ENCODE data around the gene ZBTB16. TPM values are rescaled to one million over a fixed set of nuclear protein-coding genes. Genes with fewer than 3 reads are reported as not detected.

The ZBTB16 gene
- total RNA-seq, 2 donors from 2014 or later: 2.0 to 13.7 TPM

DNA sequence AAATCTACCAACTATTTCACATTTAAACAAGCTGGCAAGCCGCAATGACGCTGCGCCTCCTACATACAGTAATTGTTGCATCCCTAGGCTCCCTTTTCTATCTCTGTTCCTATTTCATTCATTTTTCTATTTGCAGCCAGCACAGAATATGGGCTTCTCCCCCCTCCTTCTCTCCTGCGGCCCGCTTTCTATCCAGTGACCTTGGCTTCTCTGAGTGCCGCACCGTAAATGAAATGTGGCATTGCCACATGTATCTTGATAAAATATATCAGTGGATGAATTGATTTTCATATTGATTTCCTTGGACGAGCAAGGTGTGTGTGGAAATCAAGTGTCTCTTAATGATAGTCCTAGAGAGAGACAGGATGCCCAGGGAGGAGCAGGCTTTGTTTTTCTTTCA, 70.2 kb downstream of the ZBTB16 start:
- Histone ChIP-seq H3K27me3 (no peaks in the 10 kb centered on the region), H3K4me1 (peaks cover 18% of the 10 kb centered on the region), H3K9ac (ENCODE audit: low read depth in 2 of 2, low read length in 2 of 2) (no peak overlapping the region), H3K4me3 (no peak overlapping the region), H3K36me3 (no peaks in the 10 kb centered on the region), H3K9me3 (no peaks in the 10 kb centered on the region), H3K27ac (no peak overlapping the region)
- TF ChIP-seq CTCF (IDR thresholded peaks at IDR 0.05): no peak
- DNase-seq: no peak
- intact Hi-C loops (cut with DNase I): no loop called here

GRCh38 chr11:114130115-114130576, 70.6 kb downstream of the ZBTB16 start:
- peaks cover 18% of the 10 kb centered on the region for H3K4me1 ChIP-seq
- no peak overlapping the region for H3K27ac ChIP-seq

DNA sequence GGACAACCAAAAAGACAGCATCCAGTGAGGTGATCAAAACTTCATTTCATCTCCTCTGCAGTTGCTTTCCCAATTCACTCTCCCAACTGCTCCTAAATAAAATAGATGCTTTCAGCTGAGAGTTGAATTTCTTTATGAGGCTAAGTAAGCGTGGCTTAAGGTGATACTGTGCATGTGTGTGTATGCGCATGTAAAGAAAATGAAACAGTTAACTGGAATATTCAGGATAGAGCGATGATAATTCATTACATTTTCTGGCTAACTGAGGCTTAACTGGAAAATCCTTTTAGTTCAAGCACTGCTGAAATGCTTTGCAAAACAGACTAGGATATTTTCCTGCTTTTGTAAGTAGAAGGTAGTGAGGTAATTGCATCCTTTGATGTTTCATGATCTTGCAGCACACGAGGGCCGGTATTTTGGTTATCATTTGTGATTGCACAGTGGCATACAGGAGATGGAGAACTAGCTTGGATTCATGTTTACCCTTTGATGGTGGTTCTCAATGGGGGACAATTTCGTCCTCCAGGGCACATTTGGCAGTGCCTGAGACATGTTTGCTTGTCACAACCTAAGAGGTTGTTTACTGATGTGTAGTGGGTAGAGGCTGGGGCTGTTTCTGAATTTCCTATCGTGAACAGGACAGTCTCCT, 71.2 kb downstream of the ZBTB16 start:
- H3K4me1 ChIP-seq: peaks cover 18% of the 10 kb centered on the region
- no peaks in the 10 kb centered on the region for H3K9me3 ChIP-seq
- peak overlapping the region in 1 of 2 donors; percentile 15 for H3K9ac ChIP-seq (ENCODE audit: low read depth in 2 of 2, low read length in 2 of 2)
- H3K27ac ChIP-seq: no peak overlapping the region
- DNase-seq: no peak
- TF ChIP-seq CTCF (IDR thresholded peaks at IDR 0.05): no peak
- H3K27me3 ChIP-seq: no peaks in the 10 kb centered on the region
- no peak overlapping the region for H3K4me3 ChIP-seq
- intact Hi-C loops (cut with DNase I): no loop called here
- no peaks in the 10 kb centered on the region for H3K36me3 ChIP-seq

More at GRCh38 chr11:114130115-114130576, 70.6 kb downstream of the ZBTB16 start:
- no peak for TF ChIP-seq CTCF (IDR thresholded peaks at IDR 0.05)
- intact Hi-C loops (cut with DNase I): no loop called here
- Histone ChIP-seq H3K4me3 (no peak overlapping the region), H3K27me3 (no peaks in the 10 kb centered on the region), H3K9me3 (no peaks in the 10 kb centered on the region), H3K9ac (ENCODE audit: low read depth in 2 of 2, low read length in 2 of 2) (no peak overlapping the region), H3K36me3 (no peaks in the 10 kb centered on the region)
- no peak for DNase-seq

DNA sequence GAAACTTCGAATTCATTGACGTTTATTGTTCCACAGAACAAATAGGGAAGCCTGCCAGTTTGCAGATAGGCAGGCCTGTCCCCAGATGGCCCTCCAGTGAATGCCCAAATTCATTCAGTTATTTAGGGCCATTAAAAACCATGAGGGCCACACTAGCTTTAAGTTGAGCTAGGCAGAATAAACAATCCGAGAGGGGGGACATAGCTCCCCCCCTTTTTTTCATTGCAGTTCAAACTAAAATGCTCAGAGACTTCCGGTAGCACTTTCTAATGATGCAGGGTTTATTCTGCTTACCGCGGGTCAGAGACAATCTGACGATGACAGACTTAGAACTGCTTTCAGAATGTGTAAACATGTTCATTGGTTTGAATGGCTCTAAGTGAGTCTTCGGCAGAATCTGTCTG, 72.0 kb downstream of the ZBTB16 start:
- H3K4me3 ChIP-seq: no peak overlapping the region
- intact Hi-C loops (cut with DNase I): no loop called here
- H3K27ac ChIP-seq: no peak overlapping the region
- H3K9me3 ChIP-seq: no peaks in the 10 kb centered on the region
- peaks cover 18% of the 10 kb centered on the region for H3K4me1 ChIP-seq
- H3K36me3 ChIP-seq: no peaks in the 10 kb centered on the region
- no peak overlapping the region for H3K9ac ChIP-seq (ENCODE audit: low read depth in 2 of 2, low read length in 2 of 2)
- no peak for TF ChIP-seq CTCF (IDR thresholded peaks at IDR 0.05)
- no peaks in the 10 kb centered on the region for H3K27me3 ChIP-seq
- DNase-seq: no peak

DNA sequence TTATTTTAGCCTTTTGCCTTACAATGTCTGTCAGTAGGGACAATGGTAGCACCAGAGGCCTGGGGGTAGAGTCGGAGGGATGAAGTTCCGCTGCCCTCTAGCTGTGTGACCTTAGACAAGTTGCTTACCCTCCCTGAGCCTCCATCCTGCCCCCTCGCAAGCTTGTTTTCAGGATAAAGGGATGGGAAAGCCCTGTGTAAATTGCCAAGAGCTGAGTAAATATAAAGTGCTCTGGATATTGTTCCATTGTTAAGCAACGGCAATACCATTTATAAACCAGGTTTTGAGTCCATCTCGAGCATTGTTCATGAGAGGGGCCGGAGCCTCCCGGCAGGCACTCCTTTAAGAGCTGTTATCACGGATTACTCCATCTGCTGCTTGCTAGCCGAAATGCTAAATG, 72.9 kb downstream of the ZBTB16 start:
- no peak for TF ChIP-seq CTCF (IDR thresholded peaks at IDR 0.05)
- no peaks in the 10 kb centered on the region for H3K27me3 ChIP-seq
- intact Hi-C loops (cut with DNase I): no loop called here
- H3K4me3 ChIP-seq: no peak overlapping the region
- no peaks in the 10 kb centered on the region for H3K36me3 ChIP-seq
- H3K9me3 ChIP-seq: no peaks in the 10 kb centered on the region
- peak overlapping the region; percentile 51 for H3K27ac ChIP-seq
- peaks cover 21% of the 10 kb centered on the region for H3K4me1 ChIP-seq
- H3K9ac ChIP-seq (ENCODE audit: low read depth in 2 of 2, low read length in 2 of 2): peak overlapping the region in 1 of 2 donors; percentile 10
- DNase-seq: no peak
